K562 (cell line): ENCODE measurements around the gene TGFBR3L. TPM values are rescaled to one million over a fixed set of nuclear protein-coding genes. Genes with fewer than 3 reads are reported as not detected.

Experiments used
- CCNT2 ChIP-seq: IDR thresholded peaks from 2 replicates; pipeline ENCODE4 v1.6.1; 2011; ENCODE audit warnings: borderline replicate concordance, low read depth, mild to moderate bottlenecking, moderate library complexity, mixed read lengths, low read length; ENCODE audit not compliant: insufficient read length; ENCODE audit errors: extremely low read depth
- CHD4 ChIP-seq: fragments of 200-600 bp; sonication (generic); IDR thresholded peaks from 3 replicates; pipeline ENCODE4 v1.6.1; 2012; ENCODE audit warnings: low read depth, mild to moderate bottlenecking, mixed read lengths, low read length, inconsistent platforms; ENCODE audit not compliant: insufficient read depth, insufficient replicate concordance, poor library complexity, severe bottlenecking
- ELF2 ChIP-seq: fragments of 250-450 bp; sonication (Bioruptor Pico); IDR thresholded peaks from 2 replicates; pipeline ENCODE4 v1.5.0; 2021; ENCODE audit warnings: mild to moderate bottlenecking
- EP400 ChIP-seq: fragments of 450-650 bp; IDR thresholded peaks from 2 replicates; pipeline ENCODE4 v1.6.1; 2017; ENCODE audit warnings: antibody characterized with exemption, mild to moderate bottlenecking, moderate library complexity
- ERF ChIP-seq: fragments of 450-650 bp; formaldehyde crosslinking; IDR thresholded peaks from 2 replicates; pipeline ENCODE4 v1.4.0; 2020; ENCODE audit warnings: mild to moderate bottlenecking, mixed read lengths
- HLTF ChIP-seq: fragments of 450-650 bp; IDR thresholded peaks from 2 replicates; pipeline ENCODE4 v1.6.1; 2016
- KLF16 ChIP-seq: IDR thresholded peaks from 2 replicates; pipeline ENCODE4 v1.6.1; 2016; ENCODE audit warnings: antibody characterized with exemption
- MAZ ChIP-seq, 2 experiments: fragments of 450-650 bp in 1 of 2; sonication (generic) in 1 of 2; formaldehyde crosslinking; IDR thresholded peaks in 1 of 2; conservative IDR thresholded peaks in 1 of 2; 2 replicates each; pipeline versions ENCODE4 v1.4.0 to v1.5.0; 2020; ENCODE audit warnings: mild to moderate bottlenecking in 1 of 2, missing genetic modification reagents in 1 of 2
- NCOA1 ChIP-seq: fragments of 450-650 bp; IDR thresholded peaks from 2 replicates; pipeline ENCODE4 v1.6.1; 2016; ENCODE audit warnings: low read depth
- OTX1 ChIP-seq: fragments of 450-650 bp; formaldehyde crosslinking; IDR thresholded peaks from 2 replicates; pipeline ENCODE4 v1.4.0; 2022; ENCODE audit warnings: mild to moderate bottlenecking
- ZNF408 ChIP-seq: fragments of 250-450 bp; sonication (Bioruptor Pico); IDR thresholded peaks from 2 replicates; pipeline ENCODE4 v1.4.0; 2020; ENCODE audit warnings: low read depth, mild to moderate bottlenecking, moderate library complexity
- polyA plus RNA-seq, 8 experiments: library from polyadenylated mRNA; depleted of rRNA in 4 of 8; stranded (reverse) in 5 of 8; unstranded in 3 of 8; fragments of >200 nt; fragmentation: Nextera tagmentation in 2 of 8; fragmentation: Illumina TruSeq in 1 of 8; extraction: Ambion mirVana in 2 of 8; extraction: Trizol in 1 of 8; gene quantifications; 2 replicates each; pipeline versions ENCODE4 v1.2.1 to v1.2.3, GENCODE V29; 2011 to 2014; ENCODE audit warnings: inconsistent platforms in 1 of 8, missing spikeins in 1 of 8
- total RNA-seq, 7 experiments: library from RNA; depleted of rRNA in 6 of 7; stranded (reverse); fragments of >200 nt in 6 of 7; fragmentation: Illumina TruSeq in 2 of 7; extraction: Trizol in 2 of 7; gene quantifications; 2 replicates each; pipeline versions ENCODE4 v1.2.1 to v1.2.3, GENCODE V29; 2011 to 2021; ENCODE audit warnings: low replicate concordance in 1 of 7
- TF ChIP-seq, protein P1 (sequence below): fragments of 200-800 bp; sonication (Bioruptor generic); IDR thresholded peaks from 2 replicates; pipeline ENCODE4 v1.6.1; 2017; ENCODE audit warnings: missing genetic modification characterization, missing compliant biosample characterization
- TF ChIP-seq, protein P2 (sequence below): fragments of 450-650 bp; IDR thresholded peaks from 2 replicates; pipeline ENCODE4 v1.6.1; 2014; ENCODE audit warnings: low read depth, mild to moderate bottlenecking, moderate library complexity, borderline replicate concordance
- TF ChIP-seq, protein P3 (sequence below): sonication (generic); formaldehyde crosslinking; IDR thresholded peaks from 2 replicates; pipeline ENCODE4 v1.8.0; 2022; ENCODE audit warnings: mild to moderate bottlenecking, missing genetic modification reagents

Gene TGFBR3L
- total and polyA plus RNA-seq, 9 of the 15 experiments (the other 6 are each of a cell fraction or from before 2014, with no cell fraction given) = not detected

DNA sequence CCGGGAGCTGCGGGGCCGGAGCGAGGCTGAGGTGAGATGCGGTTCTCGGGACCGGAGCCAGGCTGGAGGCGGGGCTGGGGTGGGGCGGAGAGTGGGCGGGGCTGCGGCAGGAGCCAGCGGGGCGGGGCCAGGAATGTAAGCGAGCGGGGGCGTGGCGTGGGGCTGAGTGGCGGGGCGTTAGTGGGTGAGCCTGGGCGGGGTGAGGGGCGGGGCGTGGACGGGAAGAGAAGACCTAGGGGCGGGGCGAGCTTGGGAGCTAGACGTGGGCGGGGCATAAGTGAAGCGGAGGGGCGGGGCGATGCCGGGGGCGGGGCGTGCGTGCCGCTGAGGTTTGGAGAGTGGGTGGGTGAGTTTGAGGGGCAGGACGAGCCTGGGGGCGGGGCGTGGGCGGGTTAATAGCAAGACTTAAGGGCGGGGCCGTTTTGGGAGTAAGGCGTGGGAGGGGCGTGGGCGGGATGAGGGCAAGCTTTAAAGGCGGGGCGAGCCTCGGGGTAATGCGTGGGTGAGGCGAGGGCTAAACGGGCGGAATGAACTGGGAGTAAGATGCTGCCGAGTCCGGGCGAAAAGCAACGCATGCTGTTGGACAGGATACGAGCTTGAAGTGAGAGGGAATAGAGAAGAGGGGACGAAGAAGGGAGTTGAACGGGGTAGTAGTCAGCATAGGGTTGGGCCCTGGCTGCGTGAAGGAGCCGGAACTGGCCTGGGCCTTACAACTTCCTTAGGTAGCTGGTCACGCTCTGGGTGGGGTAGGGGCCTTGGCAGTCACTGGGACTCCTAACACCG is 6.1 kb downstream of the TGFBR3L start (continued):
- TF ChIP-seq, protein P1, sequence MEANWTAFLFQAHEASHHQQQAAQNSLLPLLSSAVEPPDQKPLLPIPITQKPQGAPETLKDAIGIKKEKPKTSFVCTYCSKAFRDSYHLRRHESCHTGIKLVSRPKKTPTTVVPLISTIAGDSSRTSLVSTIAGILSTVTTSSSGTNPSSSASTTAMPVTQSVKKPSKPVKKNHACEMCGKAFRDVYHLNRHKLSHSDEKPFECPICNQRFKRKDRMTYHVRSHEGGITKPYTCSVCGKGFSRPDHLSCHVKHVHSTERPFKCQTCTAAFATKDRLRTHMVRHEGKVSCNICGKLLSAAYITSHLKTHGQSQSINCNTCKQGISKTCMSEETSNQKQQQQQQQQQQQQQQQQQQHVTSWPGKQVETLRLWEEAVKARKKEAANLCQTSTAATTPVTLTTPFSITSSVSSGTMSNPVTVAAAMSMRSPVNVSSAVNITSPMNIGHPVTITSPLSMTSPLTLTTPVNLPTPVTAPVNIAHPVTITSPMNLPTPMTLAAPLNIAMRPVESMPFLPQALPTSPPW = peak; percentile 77
- TF ChIP-seq HLTF (0 out of 2 replicates have a peak, but pooled peaks have one; percentile 63), ERF (CRISPR knock-in tag) (peak; percentile 29; the same call in 1 of the 2 replicates), NCOA1 (peak; percentile 62; the same call in 1 of the 2 replicates), KLF16 (peak; percentile 55; the same call in 1 of the 2 replicates), ZNF408 (CRISPR knock-in tag) (no peak), OTX1 (CRISPR knock-in tag) (peak; percentile 91), MAZ (CRISPR knock-in tag; conservative IDR thresholded peaks at IDR 0.05 in 1 of 2, IDR thresholded peaks at IDR 0.05 in 1 of 2) (peak; percentile 66 to 83; a peak in 3 of 4 replicates), CHD4 (no peak), CCNT2 (peak; percentile 1), EP400 (peak; percentile 47; the same call in 1 of the 2 replicates), ELF2 (CRISPR knock-in tag) (peak; percentile 63)
- TF ChIP-seq, protein P2, sequence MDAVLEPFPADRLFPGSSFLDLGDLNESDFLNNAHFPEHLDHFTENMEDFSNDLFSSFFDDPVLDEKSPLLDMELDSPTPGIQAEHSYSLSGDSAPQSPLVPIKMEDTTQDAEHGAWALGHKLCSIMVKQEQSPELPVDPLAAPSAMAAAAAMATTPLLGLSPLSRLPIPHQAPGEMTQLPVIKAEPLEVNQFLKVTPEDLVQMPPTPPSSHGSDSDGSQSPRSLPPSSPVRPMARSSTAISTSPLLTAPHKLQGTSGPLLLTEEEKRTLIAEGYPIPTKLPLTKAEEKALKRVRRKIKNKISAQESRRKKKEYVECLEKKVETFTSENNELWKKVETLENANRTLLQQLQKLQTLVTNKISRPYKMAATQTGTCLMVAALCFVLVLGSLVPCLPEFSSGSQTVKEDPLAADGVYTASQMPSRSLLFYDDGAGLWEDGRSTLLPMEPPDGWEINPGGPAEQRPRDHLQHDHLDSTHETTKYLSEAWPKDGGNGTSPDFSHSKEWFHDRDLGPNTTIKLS = no peak
- TF ChIP-seq, protein P3, sequence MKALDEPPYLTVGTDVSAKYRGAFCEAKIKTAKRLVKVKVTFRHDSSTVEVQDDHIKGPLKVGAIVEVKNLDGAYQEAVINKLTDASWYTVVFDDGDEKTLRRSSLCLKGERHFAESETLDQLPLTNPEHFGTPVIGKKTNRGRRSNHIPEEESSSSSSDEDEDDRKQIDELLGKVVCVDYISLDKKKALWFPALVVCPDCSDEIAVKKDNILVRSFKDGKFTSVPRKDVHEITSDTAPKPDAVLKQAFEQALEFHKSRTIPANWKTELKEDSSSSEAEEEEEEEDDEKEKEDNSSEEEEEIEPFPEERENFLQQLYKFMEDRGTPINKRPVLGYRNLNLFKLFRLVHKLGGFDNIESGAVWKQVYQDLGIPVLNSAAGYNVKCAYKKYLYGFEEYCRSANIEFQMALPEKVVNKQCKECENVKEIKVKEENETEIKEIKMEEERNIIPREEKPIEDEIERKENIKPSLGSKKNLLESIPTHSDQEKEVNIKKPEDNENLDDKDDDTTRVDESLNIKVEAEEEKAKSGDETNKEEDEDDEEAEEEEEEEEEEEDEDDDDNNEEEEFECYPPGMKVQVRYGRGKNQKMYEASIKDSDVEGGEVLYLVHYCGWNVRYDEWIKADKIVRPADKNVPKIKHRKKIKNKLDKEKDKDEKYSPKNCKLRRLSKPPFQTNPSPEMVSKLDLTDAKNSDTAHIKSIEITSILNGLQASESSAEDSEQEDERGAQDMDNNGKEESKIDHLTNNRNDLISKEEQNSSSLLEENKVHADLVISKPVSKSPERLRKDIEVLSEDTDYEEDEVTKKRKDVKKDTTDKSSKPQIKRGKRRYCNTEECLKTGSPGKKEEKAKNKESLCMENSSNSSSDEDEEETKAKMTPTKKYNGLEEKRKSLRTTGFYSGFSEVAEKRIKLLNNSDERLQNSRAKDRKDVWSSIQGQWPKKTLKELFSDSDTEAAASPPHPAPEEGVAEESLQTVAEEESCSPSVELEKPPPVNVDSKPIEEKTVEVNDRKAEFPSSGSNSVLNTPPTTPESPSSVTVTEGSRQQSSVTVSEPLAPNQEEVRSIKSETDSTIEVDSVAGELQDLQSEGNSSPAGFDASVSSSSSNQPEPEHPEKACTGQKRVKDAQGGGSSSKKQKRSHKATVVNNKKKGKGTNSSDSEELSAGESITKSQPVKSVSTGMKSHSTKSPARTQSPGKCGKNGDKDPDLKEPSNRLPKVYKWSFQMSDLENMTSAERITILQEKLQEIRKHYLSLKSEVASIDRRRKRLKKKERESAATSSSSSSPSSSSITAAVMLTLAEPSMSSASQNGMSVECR (CRISPR knock-in tag) = peak; percentile 72; the same call in 1 of the 2 replicates
